ENCODE results near the gene STX8. TPM values are rescaled to one million over a fixed set of nuclear protein-coding genes. Genes with fewer than 3 reads are reported as not detected.

Gene STX8
- total RNA-seq, 1 donor from 2014 or later: 58.4 TPM

- FAIRE-seq (no peak), DNase-seq (ENCODE audit: low read depth) (no peak)
- no peak for TF ChIP-seq CTCF (IDR thresholded peaks at IDR 0.05; ENCODE audit: insufficient read depth, low read length, severe bottlenecking)
- Histone ChIP-seq H3K36me3 (ENCODE audit: control insufficient read depth, insufficient read depth, low read length) (no peaks in the 10 kb centered on the region), H3K27me3 (ENCODE audit: control insufficient read depth, insufficient read depth, low read length) (no peaks in the 10 kb centered on the region), H3K4me3 (ENCODE audit: low read depth, low read length) (no peak overlapping the region)
Measured at GRCh38 chr17:9533441-9533840, 42.2 kb downstream of the STX8 start.

DNA sequence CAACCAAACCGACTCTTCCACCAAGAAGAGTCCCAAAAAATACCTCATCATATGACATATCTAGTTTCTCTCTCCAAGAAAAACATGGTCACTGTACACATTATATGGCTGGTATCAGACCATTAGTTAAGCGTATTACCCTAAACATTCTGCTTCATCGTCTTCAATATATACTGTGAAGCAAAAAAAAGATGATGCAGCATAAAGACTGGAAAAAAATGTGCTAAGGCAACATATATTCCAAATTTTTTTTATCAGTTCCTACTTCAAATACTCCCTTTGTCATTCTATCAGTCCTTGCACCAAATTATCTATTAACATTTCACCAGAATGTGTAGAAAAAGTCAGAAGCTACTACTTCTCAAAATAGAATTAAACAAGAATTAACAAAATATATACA is 42.9 kb downstream of the STX8 start:
- no peak for TF ChIP-seq CTCF (IDR thresholded peaks at IDR 0.05; ENCODE audit: insufficient read depth, low read length, severe bottlenecking)
- DNase-seq (ENCODE audit: low read depth): no peak
- Histone ChIP-seq H3K4me3 (ENCODE audit: low read depth, low read length) (no peak overlapping the region), H3K27me3 (ENCODE audit: control insufficient read depth, insufficient read depth, low read length) (no peaks in the 10 kb centered on the region), H3K36me3 (ENCODE audit: control insufficient read depth, insufficient read depth, low read length) (no peaks in the 10 kb centered on the region)
- FAIRE-seq: no peak

DNA sequence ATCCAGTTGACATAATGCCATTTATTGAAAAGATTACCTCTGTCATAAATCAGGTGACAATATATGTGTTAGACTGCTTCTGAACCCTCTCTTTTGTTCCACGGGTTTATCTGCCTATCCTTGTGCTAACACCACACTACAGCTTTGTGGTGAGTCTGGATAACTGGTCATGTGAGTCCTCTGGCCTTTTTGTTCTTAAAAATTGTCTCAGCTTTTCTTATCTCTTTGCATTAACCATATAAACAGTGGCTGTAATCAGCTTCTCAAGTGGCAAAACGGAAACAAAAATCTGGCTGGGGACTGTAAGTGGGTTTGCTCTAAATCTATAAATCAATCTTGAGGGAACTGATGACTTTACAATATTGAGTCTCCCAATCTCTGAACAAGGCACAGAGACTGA is 44.6 kb downstream of the STX8 start:
- DNase-seq (ENCODE audit: low read depth): no peak
- no peak for FAIRE-seq
- Histone ChIP-seq H3K4me3 (ENCODE audit: low read depth, low read length) (no peak overlapping the region), H3K27me3 (ENCODE audit: control insufficient read depth, insufficient read depth, low read length) (no peaks in the 10 kb centered on the region), H3K36me3 (ENCODE audit: control insufficient read depth, insufficient read depth, low read length) (no peaks in the 10 kb centered on the region)
- no peak for TF ChIP-seq CTCF (IDR thresholded peaks at IDR 0.05; ENCODE audit: insufficient read depth, low read length, severe bottlenecking)

DNA sequence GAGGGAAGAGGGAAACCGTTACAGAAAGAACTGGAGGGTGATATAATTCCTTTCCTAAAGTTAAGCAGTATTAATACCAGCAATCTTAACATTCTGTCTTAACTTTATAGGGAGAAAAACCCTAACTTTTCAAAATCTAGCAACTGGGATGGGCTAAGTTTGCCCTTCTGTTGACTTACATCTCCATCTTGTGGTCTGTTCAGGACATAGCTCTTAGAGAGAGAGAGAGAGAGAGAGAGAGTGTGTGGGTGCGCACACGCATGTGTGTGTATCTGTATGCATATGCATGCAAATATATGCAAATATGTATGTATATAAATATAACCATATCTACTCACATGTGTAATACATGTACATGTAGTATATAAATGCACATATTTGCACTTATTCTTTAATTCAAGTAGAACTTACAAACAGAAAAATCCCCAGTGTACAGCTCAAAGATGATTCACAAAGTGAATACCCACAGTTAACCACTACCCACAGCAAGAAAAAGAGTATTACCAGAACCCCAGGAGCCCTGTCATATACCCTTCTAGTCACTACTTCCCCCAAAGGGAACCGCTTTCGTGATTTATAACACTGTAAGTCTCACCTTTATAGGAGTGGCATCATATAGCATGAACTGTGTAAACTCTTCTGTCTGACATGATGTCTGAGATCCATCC is 46.5 kb downstream of the STX8 start:
- no peaks in the 10 kb centered on the region for H3K27me3 ChIP-seq (ENCODE audit: control insufficient read depth, insufficient read depth, low read length)
- H3K36me3 ChIP-seq (ENCODE audit: control insufficient read depth, insufficient read depth, low read length): no peaks in the 10 kb centered on the region
- DNase-seq (ENCODE audit: low read depth) (peak; percentile 19), FAIRE-seq (no peak)
- H3K4me3 ChIP-seq (ENCODE audit: low read depth, low read length): no peak overlapping the region
- peak; percentile 33 for TF ChIP-seq CTCF (IDR thresholded peaks at IDR 0.05; ENCODE audit: insufficient read depth, low read length, severe bottlenecking)

GRCh38 chr17:9527788-9528187 is 47.8 kb downstream of the STX8 start:
- TF ChIP-seq CTCF (IDR thresholded peaks at IDR 0.05; ENCODE audit: insufficient read depth, low read length, severe bottlenecking): no peak
- no peak overlapping the region for H3K4me3 ChIP-seq (ENCODE audit: low read depth, low read length)
- no peaks in the 10 kb centered on the region for H3K27me3 ChIP-seq (ENCODE audit: control insufficient read depth, insufficient read depth, low read length)
- DNase-seq (ENCODE audit: low read depth) (no peak), FAIRE-seq (no peak)
- no peaks in the 10 kb centered on the region for H3K36me3 ChIP-seq (ENCODE audit: control insufficient read depth, insufficient read depth, low read length)

- peak; percentile 51 for TF ChIP-seq CTCF (IDR thresholded peaks at IDR 0.05; ENCODE audit: insufficient read depth, low read length, severe bottlenecking)
- H3K4me3 ChIP-seq (ENCODE audit: low read depth, low read length): no peak overlapping the region
- FAIRE-seq (no peak), DNase-seq (ENCODE audit: low read depth) (peak; percentile 33)
- H3K27me3 ChIP-seq (ENCODE audit: control insufficient read depth, insufficient read depth, low read length): no peaks in the 10 kb centered on the region
- H3K36me3 ChIP-seq (ENCODE audit: control insufficient read depth, insufficient read depth, low read length): no peaks in the 10 kb centered on the region
Measured at GRCh38 chr17:9522074-9522473, 53.5 kb downstream of the STX8 start.

Data from bronchial epithelial cell (primary cell).